ENCODE data around the gene PAN3.

Gene PAN3

GRCh38 chr13:28314879-28315278 lies 176.5 kb downstream of the PAN3 start:
- DNase-seq = no peak

DNA sequence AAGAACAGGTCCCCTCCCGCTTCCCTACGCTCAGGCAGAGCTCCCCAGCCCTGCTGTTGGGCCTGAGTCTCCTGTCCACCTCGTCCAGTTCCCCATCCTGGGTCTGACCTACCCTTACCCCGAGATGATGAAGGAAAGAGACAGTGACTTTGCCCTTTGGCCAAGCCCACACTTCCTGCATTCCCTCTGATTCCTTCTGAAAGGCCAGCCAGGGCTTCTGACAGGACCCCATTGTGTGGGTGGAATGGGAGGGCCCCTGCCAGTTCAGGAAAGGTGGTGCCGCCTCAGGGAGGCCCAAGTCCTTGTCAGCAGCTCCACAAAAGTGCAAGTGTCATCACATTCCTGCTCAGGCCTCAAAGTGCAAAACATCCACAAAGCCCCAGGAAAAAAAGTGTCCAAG lies 177.8 kb downstream of the PAN3 start:
- DNase-seq = no peak

DNA sequence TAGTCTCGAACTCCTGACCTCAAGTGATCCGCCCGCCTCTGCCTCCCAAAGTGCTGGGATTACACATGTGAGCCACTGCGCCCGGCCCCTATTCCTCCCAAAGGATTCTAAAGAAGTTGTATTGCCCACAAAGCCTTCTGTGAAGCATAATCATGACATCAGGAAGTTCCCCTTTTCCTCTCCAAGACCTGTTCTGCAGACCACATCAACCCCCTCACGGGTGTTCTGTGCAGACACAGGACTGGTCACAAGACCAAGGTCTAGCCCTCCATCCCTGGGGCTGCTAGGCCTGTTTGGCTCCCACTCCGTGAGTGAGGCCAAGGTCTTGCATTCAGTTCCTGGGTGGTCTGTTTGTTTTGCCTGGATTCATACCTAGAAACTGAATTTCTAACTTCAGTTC lies 178.5 kb downstream of the PAN3 start:
- DNase-seq = no peak

- DNase-seq = no peak
These were observed 180.2 kb downstream of the PAN3 start for GRCh38 chr13:28318496-28318895.

DNA sequence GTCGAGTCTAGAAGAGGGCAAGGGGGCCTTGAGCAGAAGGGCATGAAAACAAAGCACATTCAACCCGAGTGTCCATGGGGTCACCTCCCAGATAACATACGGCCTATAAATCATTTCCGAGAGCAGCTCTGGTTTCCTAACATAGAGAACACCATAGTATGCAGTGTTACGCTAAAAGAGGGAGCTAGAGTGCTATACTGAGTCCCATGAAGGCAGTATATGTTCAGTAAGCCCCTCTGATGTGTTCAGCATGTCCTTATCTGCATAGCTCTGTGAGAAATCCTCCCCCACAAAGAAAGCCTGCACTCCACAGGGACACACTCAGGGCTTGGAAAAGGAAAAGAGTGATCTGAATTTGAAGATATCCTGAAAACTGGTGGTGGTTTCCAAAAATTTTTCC lies 181.2 kb downstream of the PAN3 start:
- DNase-seq = no peak

DNA sequence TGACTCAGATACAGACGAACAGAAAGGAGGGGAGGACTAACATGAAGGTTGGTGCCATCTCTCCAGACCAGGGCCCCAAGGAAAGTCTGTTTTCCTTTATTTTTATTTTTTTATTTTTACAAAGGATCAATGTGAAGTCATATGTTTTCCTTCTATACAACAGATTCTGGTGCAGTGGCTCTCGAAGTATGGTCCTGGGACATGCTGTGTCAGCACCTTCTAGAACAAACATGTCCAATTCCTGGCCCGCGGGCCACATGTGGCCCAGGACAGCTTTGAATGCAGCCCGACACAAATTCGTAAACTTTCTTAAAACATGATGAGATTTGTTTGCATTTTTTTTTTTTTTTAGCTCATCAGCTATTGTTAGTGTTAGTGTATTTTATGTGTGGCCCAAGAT lies 181.9 kb downstream of the PAN3 start:
- DNase-seq = no peak

GRCh38 chr13:28320884-28321574 lies 182.7 kb downstream of the PAN3 start:
- no peak for DNase-seq

DNA sequence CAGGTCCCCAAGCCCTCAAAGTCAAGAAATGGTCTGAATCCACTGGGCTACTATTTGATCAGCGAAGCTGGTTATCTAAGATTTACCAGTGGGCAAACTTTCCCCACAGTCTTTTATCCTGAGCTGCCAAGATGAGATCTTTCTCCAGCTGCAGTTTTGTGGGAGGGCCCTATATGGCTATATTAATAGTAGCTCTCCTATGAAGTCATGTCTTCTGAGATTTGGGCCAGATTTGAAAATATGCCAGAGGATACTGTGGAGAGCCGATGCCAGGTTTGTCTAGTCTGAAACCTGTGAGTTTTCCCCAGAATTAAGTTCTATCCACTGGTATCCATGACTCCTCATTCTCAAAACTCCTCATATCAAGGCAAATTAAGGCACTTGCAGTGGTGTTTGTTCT lies 183.4 kb downstream of the PAN3 start:
- DNase-seq = no peak

GRCh38 chr13:28322256-28322905 lies 184.0 kb downstream of the PAN3 start:
- no peak for DNase-seq

- DNase-seq = no peak
These were observed 185.9 kb downstream of the PAN3 start for GRCh38 chr13:28324181-28324789.

DNA sequence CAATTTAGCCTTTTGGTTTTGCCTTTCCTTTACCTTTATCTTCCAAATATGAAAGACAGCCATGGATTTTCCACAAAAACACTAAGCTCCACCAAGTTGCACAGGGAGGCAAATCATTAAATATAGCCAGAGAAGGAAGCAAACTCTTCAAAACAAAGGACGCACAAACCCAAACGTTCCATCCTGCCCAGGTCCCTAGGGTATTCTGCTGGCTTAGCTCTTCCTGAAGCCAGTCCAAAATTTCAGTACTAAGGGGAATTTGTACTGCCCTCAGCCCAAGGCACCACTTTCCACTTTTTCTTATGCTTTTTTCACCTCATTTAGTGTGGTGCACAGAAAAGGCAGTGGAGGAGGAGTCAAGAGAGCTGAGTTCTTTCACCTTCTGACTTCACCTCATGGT lies 186.7 kb downstream of the PAN3 start:
- no peak for DNase-seq

DNA sequence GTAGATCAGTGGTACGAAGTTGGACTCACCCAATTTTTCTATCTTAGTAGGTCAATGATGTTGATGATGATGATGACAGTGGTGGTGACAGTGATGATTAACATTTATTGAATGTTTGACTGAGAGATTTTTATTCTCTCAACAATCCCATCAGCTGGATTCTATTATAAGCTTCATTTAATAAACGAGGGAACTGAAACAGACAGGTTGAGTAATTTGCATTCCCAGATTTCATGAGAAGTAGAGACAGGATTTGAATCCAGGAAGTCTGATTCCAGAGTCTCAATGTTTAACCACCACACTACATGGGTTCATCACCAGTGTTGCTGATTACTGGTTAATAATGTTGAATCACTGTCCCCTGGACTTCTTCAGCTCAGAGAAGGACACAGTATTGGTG lies 187.7 kb downstream of the PAN3 start:
- DNase-seq = no peak

DNA sequence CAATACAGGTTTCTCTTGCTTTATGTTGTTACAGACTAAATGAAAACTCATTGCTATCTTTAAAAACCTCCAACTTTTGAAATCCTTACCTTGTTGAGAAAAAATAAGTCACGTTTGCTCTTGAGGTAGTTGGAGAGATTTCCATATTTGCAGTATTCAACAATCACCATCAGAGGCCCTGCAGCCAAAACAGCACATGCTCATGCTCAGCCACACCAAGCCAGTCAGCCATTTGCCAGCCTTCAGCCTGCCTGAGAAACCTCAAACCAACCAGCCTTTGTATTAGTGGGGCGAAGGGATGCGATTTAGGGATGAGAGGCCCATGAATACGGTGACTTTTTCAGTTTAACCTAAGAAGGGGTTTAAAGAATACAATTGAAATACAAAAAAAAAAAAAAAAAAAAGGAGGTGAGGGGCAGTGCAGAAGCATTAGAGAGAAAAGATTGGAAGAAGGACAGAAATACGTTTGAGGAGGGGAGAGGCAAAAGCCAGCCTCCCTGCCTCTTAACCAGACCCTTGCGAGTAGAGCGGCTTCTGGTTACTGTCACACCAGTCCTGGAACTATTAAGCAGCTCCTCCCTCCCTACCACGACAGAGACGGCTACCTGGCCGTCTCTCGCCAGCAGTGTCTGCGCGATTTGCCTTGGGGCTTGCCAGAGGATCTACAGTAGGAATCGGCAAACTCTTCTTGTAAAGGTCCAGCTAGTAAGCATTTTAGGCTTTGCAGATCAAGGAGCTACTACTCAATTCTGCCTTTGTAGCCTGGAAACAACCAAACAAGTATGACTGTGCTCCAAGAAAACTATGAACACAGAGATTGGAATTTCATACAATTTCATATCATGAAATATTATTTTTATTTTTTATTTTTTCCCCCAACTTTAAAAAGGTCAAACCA lies 189.3 kb downstream of the PAN3 start:
- DNase-seq = no peak

DNA sequence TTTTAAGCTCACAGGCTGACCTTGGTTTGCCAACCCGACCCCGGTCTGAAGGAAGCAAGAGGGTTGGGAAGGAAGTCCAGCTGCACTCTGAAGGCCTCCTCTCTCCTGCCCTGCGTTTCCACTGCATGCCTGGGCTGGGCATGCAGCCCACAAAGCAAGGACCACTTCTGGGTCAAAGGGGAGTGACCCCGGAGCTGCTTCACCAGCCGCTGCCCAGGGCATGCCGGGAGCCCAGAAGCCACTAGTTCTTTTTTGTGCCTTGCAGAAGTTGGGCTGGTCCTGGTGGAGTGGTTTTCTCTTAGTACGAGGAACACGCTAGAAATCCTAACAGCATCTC lies 189.9 kb downstream of the PAN3 start:
- DNase-seq = no peak

GRCh38 chr13:28329395-28330158 lies 191.2 kb downstream of the PAN3 start:
- no peak for DNase-seq

DNA sequence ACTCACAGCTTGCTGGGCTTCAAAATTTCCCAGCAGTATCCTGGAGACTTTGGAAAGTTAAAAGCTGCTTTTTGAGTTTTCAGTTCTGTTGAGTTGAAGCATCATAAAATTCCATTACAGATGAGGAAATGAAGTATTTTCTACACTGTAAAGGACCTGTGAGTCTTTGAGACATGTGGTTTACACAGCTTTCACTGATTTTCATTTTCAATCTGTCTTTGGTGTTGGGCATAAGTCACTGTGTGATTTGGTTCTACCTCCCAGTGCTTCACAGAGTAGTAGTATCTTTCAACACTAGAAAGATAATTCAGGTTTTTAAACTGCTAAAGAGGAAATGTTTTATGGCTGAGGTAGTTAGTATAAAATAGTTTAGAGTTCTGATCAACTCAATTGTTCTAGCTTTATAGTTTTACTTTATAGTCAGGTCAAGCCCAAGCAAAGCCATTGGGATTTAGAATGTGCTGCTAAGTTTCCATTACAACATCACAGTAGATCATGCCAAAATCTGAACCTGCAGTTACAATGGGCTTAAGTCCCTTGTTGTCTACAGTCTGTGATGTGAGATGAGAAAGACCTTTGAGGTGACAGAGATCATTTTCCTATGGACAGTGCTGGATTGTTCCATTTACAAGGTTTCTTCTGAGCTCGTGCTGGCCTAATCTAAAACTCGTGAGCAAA lies 195.0 kb downstream of the PAN3 start:
- no peak for DNase-seq

GRCh38 chr13:28336193-28336657 lies 197.9 kb downstream of the PAN3 start:
- no peak for DNase-seq

- no peak for DNase-seq
These were observed 199.0 kb downstream of the PAN3 start for GRCh38 chr13:28337166-28338005.

DNA sequence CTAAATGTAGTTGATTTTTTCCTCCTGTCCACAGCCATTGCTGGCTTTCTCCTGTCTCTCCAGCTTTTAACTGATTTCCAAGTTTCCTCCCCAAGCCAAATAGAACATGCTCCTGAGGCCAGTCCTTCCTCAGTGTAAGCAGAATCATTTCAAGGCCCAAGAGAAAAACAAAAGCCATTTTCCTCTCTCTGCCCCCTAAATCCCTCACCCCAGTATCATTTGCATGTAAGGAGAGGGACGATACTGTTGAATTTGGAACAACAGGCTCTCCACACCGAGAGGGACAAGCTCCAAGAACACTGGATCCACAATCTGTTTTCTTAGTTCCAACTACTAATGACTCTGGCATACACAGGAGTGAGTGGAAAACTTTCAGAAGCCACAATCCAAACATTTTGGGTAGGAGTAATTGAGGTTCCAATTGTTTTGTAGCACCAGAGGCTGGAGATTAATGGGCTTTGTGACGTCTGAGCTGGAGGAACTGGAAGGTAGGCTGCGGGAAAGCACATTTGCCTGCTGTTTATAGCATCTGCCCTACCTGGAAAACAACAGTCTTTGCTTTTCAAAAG lies 199.7 kb downstream of the PAN3 start:
- DNase-seq = no peak

- DNase-seq = no peak
These were observed 200.4 kb downstream of the PAN3 start for GRCh38 chr13:28338742-28339141.

GRCh38 chr13:28339419-28339818 lies 201.1 kb downstream of the PAN3 start:
- DNase-seq = no peak
